Measurements from ENCODE around the gene NME3. TPM values are rescaled to one million over a fixed set of nuclear protein-coding genes. Genes with fewer than 3 reads are reported as not detected.

NME3 gene
- total and polyA plus RNA-seq, 2 of the 4 experiments (the other 2 are of a cell fraction) = 12.7 to 41.2 TPM

- Histone ChIP-seq H3K27ac (ENCODE audit: insufficient read depth, low read length) (no peak overlapping the region), H4K5ac (ENCODE audit: low read depth, low read length) (no peak overlapping the region), H3K79me1 (ENCODE audit: low read depth in 1 of 2, low read length in 2 of 2) (no peaks in the 10 kb centered on the region), H3K4me2 (ENCODE audit: low read depth, low read length) (no peak overlapping the region), H2AK9ac (replicated peaks; ENCODE audit: low read depth, low read length, poor library complexity) (no peak overlapping the region), H2BK5ac (ENCODE audit: low read depth, low read length, poor library complexity, severe bottlenecking) (no peak overlapping the region), H3K4ac (ENCODE audit: low read depth, low read length) (no peak overlapping the region), H4K91ac (ENCODE audit: insufficient read depth, low read depth, low read length) (no peak overlapping the region), H3K27me3 (ENCODE audit: control insufficient read depth, insufficient read depth, low read length) (no peaks in the 10 kb centered on the region), H4K20me1 (ENCODE audit: insufficient read depth, low read length) (no peaks in the 10 kb centered on the region), H3K4me1 (ENCODE audit: control insufficient read depth, insufficient read depth, low read length) (no peaks in the 10 kb centered on the region), H2AK5ac (ENCODE audit: low read depth, low read length) (no peak overlapping the region), H3K18ac (ENCODE audit: low read depth, low read length) (no peak overlapping the region), H3K4me3 (ENCODE audit: insufficient read depth, low read depth, low read length) (no peak overlapping the region), H2BK20ac (ENCODE audit: low read depth, low read length) (no peak overlapping the region), H3K9ac (ENCODE audit: low read depth, low read length) (no peak overlapping the region), H3K36me3 (ENCODE audit: control insufficient read depth, insufficient read depth, low read length) (no peaks in the 10 kb centered on the region), H2BK15ac (ENCODE audit: low read depth, low read length) (no peak overlapping the region), H2BK120ac (ENCODE audit: low read depth, low read length) (no peak overlapping the region), H3K9me3 (ENCODE audit: control insufficient read depth, insufficient read depth, low read length) (peaks cover 5% of the 10 kb centered on the region; the same call in 1 of the 2 replicates), H4K8ac (ENCODE audit: low read depth in 2 of 2, low read length in 2 of 2) (no peak overlapping the region), H3K56ac (ENCODE audit: extremely low read depth, insufficient read depth, low read length) (no peak overlapping the region), H3K9me1 (ENCODE audit: insufficient read depth, low read length) (no peaks in the 10 kb centered on the region), H3K23ac (ENCODE audit: low read depth, low read length) (no peak overlapping the region), H3K14ac (replicated peaks; ENCODE audit: low read depth, low read length) (no peak overlapping the region), H2AFZ (replicated peaks; ENCODE audit: low read length, poor library complexity) (no peak overlapping the region)
- DNase-seq (no peak), ATAC-seq (ENCODE audit: low read depth) (no peak)
- BruUV-seq (replicated peaks) = no TSS peak
- ChIA-PET POLR2A (ENCODE audit: unreplicated experiment) (no interaction called here), CTCF (no interaction called here)
- in situ Hi-C loops (cut with MboI; ENCODE audit: low sequenced_read_pairs) = no loop called here
- dilution Hi-C loops (cut with HindIII; ENCODE audit: low sequenced_read_pairs, unreplicated experiment) = no loop called here
- no CpG with 5 or more reads among the region's 10 CpGs for WGBS, 2 experiments (ENCODE audit: extremely low coverage in 2 of 2, insufficient read length in 1 of 2)
- no peak for TF ChIP-seq SMC3 (IDR thresholded peaks at IDR 0.05; ENCODE audit: low read depth, low read length)
- TF ChIP-seq, protein P1, sequence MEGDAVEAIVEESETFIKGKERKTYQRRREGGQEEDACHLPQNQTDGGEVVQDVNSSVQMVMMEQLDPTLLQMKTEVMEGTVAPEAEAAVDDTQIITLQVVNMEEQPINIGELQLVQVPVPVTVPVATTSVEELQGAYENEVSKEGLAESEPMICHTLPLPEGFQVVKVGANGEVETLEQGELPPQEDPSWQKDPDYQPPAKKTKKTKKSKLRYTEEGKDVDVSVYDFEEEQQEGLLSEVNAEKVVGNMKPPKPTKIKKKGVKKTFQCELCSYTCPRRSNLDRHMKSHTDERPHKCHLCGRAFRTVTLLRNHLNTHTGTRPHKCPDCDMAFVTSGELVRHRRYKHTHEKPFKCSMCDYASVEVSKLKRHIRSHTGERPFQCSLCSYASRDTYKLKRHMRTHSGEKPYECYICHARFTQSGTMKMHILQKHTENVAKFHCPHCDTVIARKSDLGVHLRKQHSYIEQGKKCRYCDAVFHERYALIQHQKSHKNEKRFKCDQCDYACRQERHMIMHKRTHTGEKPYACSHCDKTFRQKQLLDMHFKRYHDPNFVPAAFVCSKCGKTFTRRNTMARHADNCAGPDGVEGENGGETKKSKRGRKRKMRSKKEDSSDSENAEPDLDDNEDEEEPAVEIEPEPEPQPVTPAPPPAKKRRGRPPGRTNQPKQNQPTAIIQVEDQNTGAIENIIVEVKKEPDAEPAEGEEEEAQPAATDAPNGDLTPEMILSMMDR (conservative IDR thresholded peaks at IDR 0.05; ENCODE audit: low read depth, low read length) = no peak
- no peak for TF ChIP-seq NFE2L2 (IDR thresholded peaks at IDR 0.05; ENCODE audit: low read depth, low read length)
- no peak for TF ChIP-seq RFX5 (IDR thresholded peaks at IDR 0.05; ENCODE audit: low read depth, low read length)
- no peak for TF ChIP-seq BHLHE40 (IDR thresholded peaks at IDR 0.05; ENCODE audit: low read depth, low read length)
- TF ChIP-seq POLR2A (IDR thresholded peaks at IDR 0.05; ENCODE audit: low read depth, low read length) = no peak
- TF ChIP-seq RAD21 (IDR thresholded peaks at IDR 0.05; ENCODE audit: low read length) = no peak
- TF ChIP-seq FOS (IDR thresholded peaks at IDR 0.05; ENCODE audit: low read depth, low read length) = no peak
- TF ChIP-seq MAZ (IDR thresholded peaks at IDR 0.05; ENCODE audit: borderline replicate concordance, low read depth, low read length) = no peak
- no peak for TF ChIP-seq MXI1 (IDR thresholded peaks at IDR 0.05; ENCODE audit: borderline replicate concordance, low read depth, low read length)
- no peak for TF ChIP-seq ELK1 (IDR thresholded peaks at IDR 0.05; ENCODE audit: borderline replicate concordance, low read depth, low read length)
- TF ChIP-seq CEBPB (IDR thresholded peaks at IDR 0.05; ENCODE audit: low read depth, low read length) = no peak
- TF ChIP-seq CHD1 (IDR thresholded peaks at IDR 0.05; ENCODE audit: low read depth, low read length) = no peak
- TF ChIP-seq MAFK (IDR thresholded peaks at IDR 0.05; ENCODE audit: low read depth, low read length) = no peak
- TF ChIP-seq, protein P2, sequence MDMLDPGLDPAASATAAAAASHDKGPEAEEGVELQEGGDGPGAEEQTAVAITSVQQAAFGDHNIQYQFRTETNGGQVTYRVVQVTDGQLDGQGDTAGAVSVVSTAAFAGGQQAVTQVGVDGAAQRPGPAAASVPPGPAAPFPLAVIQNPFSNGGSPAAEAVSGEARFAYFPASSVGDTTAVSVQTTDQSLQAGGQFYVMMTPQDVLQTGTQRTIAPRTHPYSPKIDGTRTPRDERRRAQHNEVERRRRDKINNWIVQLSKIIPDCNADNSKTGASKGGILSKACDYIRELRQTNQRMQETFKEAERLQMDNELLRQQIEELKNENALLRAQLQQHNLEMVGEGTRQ (IDR thresholded peaks at IDR 0.05; ENCODE audit: low read depth, low read length) = no peak
- no peak for TF ChIP-seq RCOR1 (IDR thresholded peaks at IDR 0.05; ENCODE audit: insufficient replicate concordance, low read length)
- intact Hi-C loops (cut with micrococcal nuclease) = no loop called here
Measured at GRCh38 chr16:1800701-1801100, 29.4 kb upstream of the NME3 start.
